Activated CD4-positive, alpha-beta T cell treated with anti-CD3 and anti-CD28 coated beads, Interleukin-2, amount 10 ng/mL, durations not matched to agents 24 days and 14 days (primary cell): Measurements from ENCODE around the gene FRG2B. TPM values are rescaled to one million over a fixed set of nuclear protein-coding genes. Genes with fewer than 3 reads are reported as not detected.
"Not testable (repeated sequence)": the region's sequence is repeated elsewhere in the genome, so short reads cannot be mapped to it uniquely, and the experiment has no call there.

ENCODE experiments used
- DNase-seq: peaks from one replicate; pipeline ENCODE4 v3.0.0; 2022
- H3K27ac Mint-ChIP-seq: one replicate; pipeline ENCODE4 v1.8.0; 2022; ENCODE audit warnings: mild to moderate bottlenecking, mixed read lengths
- H3K27me3 Mint-ChIP-seq: one replicate; pipeline ENCODE4 v1.8.0; 2022; ENCODE audit warnings: mixed read lengths
- H3K36me3 Mint-ChIP-seq: one replicate; pipeline ENCODE4 v1.8.0; 2022; ENCODE audit warnings: low read depth, mild to moderate bottlenecking, mixed read lengths
- H3K4me1 Mint-ChIP-seq: one replicate; pipeline ENCODE4 v1.8.0; 2021; ENCODE audit warnings: mixed read lengths
- H3K4me3 Mint-ChIP-seq: one replicate; pipeline ENCODE4 v1.8.0; 2022; ENCODE audit warnings: mild to moderate bottlenecking, moderate library complexity, mixed read lengths
- H3K9me3 Mint-ChIP-seq: one replicate; pipeline ENCODE4 v1.8.0; 2021; ENCODE audit warnings: mixed read lengths
- intact Hi-C: fragments of 100-400 bp; cut with micrococcal nuclease; formaldehyde crosslinking; loops from one replicate; pipeline ENCODE4 v1.15.1; 2023
- total RNA-seq: library from RNA; stranded (reverse); gene quantifications from 2 replicates; pipeline ENCODE4 v1.2.3, GENCODE V29; 2022

The FRG2B gene
- total RNA-seq, 1 donor from 2014 or later: not detected

GRCh38 chr10:133616371-133617130 lies 10.0 kb downstream of the FRG2B start:
- Mint-ChIP-seq H3K4me1 (no peaks in the 10 kb centered on the region), H3K4me3 (no peak overlapping the region), H3K36me3 (no peaks in the 10 kb centered on the region), H3K27me3 (peaks cover 13% of the 10 kb centered on the region), H3K9me3 (no peaks in the 10 kb centered on the region), H3K27ac (no peak overlapping the region)
- no peak for DNase-seq
- intact Hi-C loops: no loop called here

- no peak overlapping the region for H3K4me3 Mint-ChIP-seq
- H3K9me3 Mint-ChIP-seq: no peaks in the 10 kb centered on the region
- no peaks in the 10 kb centered on the region for H3K4me1 Mint-ChIP-seq
- DNase-seq: no peak
- H3K27ac Mint-ChIP-seq: no peak overlapping the region
- peaks cover 12% of the 10 kb centered on the region for H3K27me3 Mint-ChIP-seq
- intact Hi-C loops: no loop called here
- H3K36me3 Mint-ChIP-seq: no peaks in the 10 kb centered on the region
These were observed 11.6 kb downstream of the FRG2B start for GRCh38 chr10:133614830-133615580.

GRCh38 chr10:133613699-133614098 lies 12.9 kb downstream of the FRG2B start:
- DNase-seq: no peak
- H3K27me3 Mint-ChIP-seq: peaks cover 14% of the 10 kb centered on the region
- H3K4me1 Mint-ChIP-seq: peaks cover 1% of the 10 kb centered on the region
- no peak overlapping the region for H3K4me3 Mint-ChIP-seq
- no peaks in the 10 kb centered on the region for H3K36me3 Mint-ChIP-seq
- intact Hi-C loops: no loop called here
- no peaks in the 10 kb centered on the region for H3K9me3 Mint-ChIP-seq
- H3K27ac Mint-ChIP-seq: no peak overlapping the region

GRCh38 chr10:133611079-133611478 lies 15.5 kb downstream of the FRG2B start:
- Mint-ChIP-seq H3K27me3 (peaks cover 24% of the 10 kb centered on the region), H3K36me3 (no peaks in the 10 kb centered on the region), H3K27ac (no peak overlapping the region), H3K4me3 (no peak overlapping the region), H3K4me1 (peaks cover 1% of the 10 kb centered on the region), H3K9me3 (peaks cover 4% of the 10 kb centered on the region)
- no peak for DNase-seq
- intact Hi-C loops: no loop called here

GRCh38 chr10:133608855-133609254 lies 17.7 kb downstream of the FRG2B start:
- Mint-ChIP-seq H3K9me3 (peaks cover 4% of the 10 kb centered on the region), H3K36me3 (no peaks in the 10 kb centered on the region), H3K27me3 (peaks cover 36% of the 10 kb centered on the region), H3K4me1 (peaks cover 1% of the 10 kb centered on the region), H3K4me3 (no peak overlapping the region), H3K27ac (no peak overlapping the region)
- intact Hi-C loops: no loop called here
- DNase-seq: no peak

GRCh38 chr10:133603434-133603833 lies 23.2 kb downstream of the FRG2B start:
- H3K9me3 Mint-ChIP-seq, H3K4me3 Mint-ChIP-seq, DNase-seq, H3K4me1 Mint-ChIP-seq, H3K27ac Mint-ChIP-seq, intact Hi-C loops, H3K36me3 Mint-ChIP-seq: not testable (repeated sequence)
- H3K27me3 Mint-ChIP-seq: peaks cover 33% of the 10 kb centered on the region

- intact Hi-C loops: no loop called here
- H3K27me3 Mint-ChIP-seq: peaks cover 35% of the 10 kb centered on the region
These were observed 25.9 kb downstream of the FRG2B start for GRCh38 chr10:133600657-133601056.

GRCh38 chr10:133599869-133600268 lies 26.7 kb downstream of the FRG2B start:
- H3K4me3 Mint-ChIP-seq, H3K27ac Mint-ChIP-seq, H3K4me1 Mint-ChIP-seq, intact Hi-C loops, H3K9me3 Mint-ChIP-seq, H3K36me3 Mint-ChIP-seq, DNase-seq: not testable (repeated sequence)
- peaks cover 35% of the 10 kb centered on the region for H3K27me3 Mint-ChIP-seq

More at GRCh38 chr10:133600657-133601056, 25.9 kb downstream of the FRG2B start:
- no peaks in the 10 kb centered on the region for H3K4me1 Mint-ChIP-seq
- no peak overlapping the region for H3K4me3 Mint-ChIP-seq
- H3K9me3 Mint-ChIP-seq: no peaks in the 10 kb centered on the region
- no peak overlapping the region for H3K27ac Mint-ChIP-seq
- no peaks in the 10 kb centered on the region for H3K36me3 Mint-ChIP-seq
- DNase-seq: no peak

GRCh38 chr10:133592716-133593115 lies 33.9 kb downstream of the FRG2B start:
- DNase-seq: no peak
- Mint-ChIP-seq H3K27ac (no peak overlapping the region), H3K36me3 (no peaks in the 10 kb centered on the region), H3K4me1 (no peaks in the 10 kb centered on the region), H3K9me3 (no peaks in the 10 kb centered on the region), H3K4me3 (no peak overlapping the region), H3K27me3 (peaks cover 21% of the 10 kb centered on the region)
- intact Hi-C loops: no loop called here

GRCh38 chr10:133590970-133591359 lies 35.6 kb downstream of the FRG2B start:
- H3K4me1 Mint-ChIP-seq: no peaks in the 10 kb centered on the region
- no peaks in the 10 kb centered on the region for H3K36me3 Mint-ChIP-seq
- H3K27me3 Mint-ChIP-seq: peaks cover 15% of the 10 kb centered on the region
- H3K27ac Mint-ChIP-seq: no peak overlapping the region
- intact Hi-C loops: no loop called here
- no peak overlapping the region for H3K4me3 Mint-ChIP-seq
- H3K9me3 Mint-ChIP-seq: no peaks in the 10 kb centered on the region
- DNase-seq: no peak

GRCh38 chr10:133590226-133590969 lies 36.2 kb downstream of the FRG2B start:
- Mint-ChIP-seq H3K4me3 (no peak overlapping the region), H3K9me3 (no peaks in the 10 kb centered on the region), H3K27me3 (peaks cover 14% of the 10 kb centered on the region), H3K4me1 (no peaks in the 10 kb centered on the region), H3K27ac (no peak overlapping the region), H3K36me3 (no peaks in the 10 kb centered on the region)
- no peak for DNase-seq
- intact Hi-C loops: no loop called here

GRCh38 chr10:133577037-133577436 lies 49.6 kb downstream of the FRG2B start:
- DNase-seq, H3K9me3 Mint-ChIP-seq, H3K4me3 Mint-ChIP-seq, H3K27ac Mint-ChIP-seq, H3K27me3 Mint-ChIP-seq, H3K36me3 Mint-ChIP-seq, H3K4me1 Mint-ChIP-seq, intact Hi-C loops: not testable (repeated sequence)
